Endodermal cell (in vitro differentiated cells): ENCODE measurements around the gene QRICH2. TPM values are rescaled to one million over a fixed set of nuclear protein-coding genes. Genes with fewer than 3 reads are reported as not detected.

ENCODE experiments used
- DNase-seq: peaks from one replicate; pipeline ENCODE4 v3.0.0-alpha.2; 2017
- H3K27ac ChIP-seq: 2 replicates; pipeline ENCODE4 v1.5.1; 2013; ENCODE audit warnings: mild to moderate bottlenecking, low read depth, low read length, moderate library complexity
- H3K27me3 ChIP-seq: 2 replicates; pipeline ENCODE4 v1.6.1; 2013; ENCODE audit warnings: mild to moderate bottlenecking, low read length, moderate library complexity; ENCODE audit not compliant: insufficient read depth, control insufficient read depth, poor library complexity, severe bottlenecking
- H3K36me3 ChIP-seq: 2 replicates; pipeline ENCODE4 v1.7.0; 2013; ENCODE audit warnings: mild to moderate bottlenecking, low read length, moderate library complexity; ENCODE audit not compliant: control insufficient read depth, insufficient read depth
- H3K4me1 ChIP-seq: one replicate; pipeline ENCODE4 v1.7.0; 2013; ENCODE audit warnings: low read length; ENCODE audit not compliant: control insufficient read depth, insufficient read depth
- H3K4me3 ChIP-seq: 2 replicates; pipeline ENCODE4 v1.5.1; 2013; ENCODE audit warnings: mild to moderate bottlenecking, low read length, moderate library complexity
- H3K9ac ChIP-seq: 2 replicates; pipeline ENCODE4 v1.6.1; 2013; ENCODE audit warnings: mild to moderate bottlenecking, low read length, moderate library complexity; ENCODE audit not compliant: poor library complexity, severe bottlenecking; ENCODE audit errors: extremely low read depth
- H3K9me3 ChIP-seq: 2 replicates; pipeline ENCODE4 v1.6.1; 2013; ENCODE audit warnings: mild to moderate bottlenecking, low read length, moderate library complexity; ENCODE audit not compliant: control insufficient read depth
- H3K27ac Mint-ChIP-seq: 2 replicates; pipeline ENCODE4 v1.8.0; 2020; ENCODE audit warnings: mixed read lengths
- H3K27me3 Mint-ChIP-seq: 2 replicates; pipeline ENCODE4 v1.8.0; 2021; ENCODE audit warnings: mild to moderate bottlenecking, mixed read lengths; ENCODE audit not compliant: insufficient read depth
- H3K36me3 Mint-ChIP-seq: 2 replicates; pipeline ENCODE4 v1.8.0; 2020; ENCODE audit warnings: low read depth, mixed read lengths
- H3K4me1 Mint-ChIP-seq: 2 replicates; pipeline ENCODE4 v1.8.0; 2020; ENCODE audit warnings: mixed read lengths
- H3K4me3 Mint-ChIP-seq: 2 replicates; pipeline ENCODE4 v1.8.0; 2020; ENCODE audit warnings: mild to moderate bottlenecking, moderate library complexity, mixed read lengths
- H3K9me3 Mint-ChIP-seq: 2 replicates; pipeline ENCODE4 v1.8.0; 2020; ENCODE audit warnings: mild to moderate bottlenecking, mixed read lengths
- CTCF ChIP-seq: fragments of 200-600 bp; sonication (generic); conservative IDR thresholded peaks from 2 replicates; pipeline ENCODE4 v1.5.0; 2021; ENCODE audit warnings: antibody characterized with exemption, mild to moderate bottlenecking
- WGBS, 2 experiments: methylation state at CpG; one replicate each; pipeline versions ENCODE4 v1.1.5 to v1.1.7; 2013; ENCODE audit warnings: missing lambda C conversion rate in 2 of 2, mixed read lengths in 1 of 2; ENCODE audit not compliant: insufficient coverage in 1 of 2, insufficient read length in 1 of 2; 5-methylcytosine and 5-hydroxymethylcytosine counted together
- total RNA-seq, 2 donors: library from RNA; stranded (reverse); fragmentation: NEBNext Ultra II Directional in 1 of 2; extraction: Animal tissue kit (Norgen Biotek cat#: 25700) in 1 of 2; gene quantifications; 2 replicates in 1 of 2; 3 replicates in 1 of 2; pipeline ENCODE4 v1.2.1, GENCODE V29; 2021

The QRICH2 gene
- total RNA-seq, 2 donors from 2014 or later: 3.5 to 5.0 TPM

- H3K4me3 Mint-ChIP-seq: no peak overlapping the region
- no peak overlapping the region for H3K27ac Mint-ChIP-seq
- TF ChIP-seq CTCF: no peak
- no peak for DNase-seq
- H3K27me3 ChIP-seq: no peaks in the 10 kb centered on the region
- H3K36me3 ChIP-seq: no peaks in the 10 kb centered on the region
- H3K4me1 ChIP-seq: no peaks in the 10 kb centered on the region
- no peaks in the 10 kb centered on the region for H3K27me3 Mint-ChIP-seq
- H3K9me3 ChIP-seq: no peaks in the 10 kb centered on the region
- H3K27ac ChIP-seq: no peak overlapping the region
- H3K9me3 Mint-ChIP-seq: no peaks in the 10 kb centered on the region
- H3K4me1 Mint-ChIP-seq: no peaks in the 10 kb centered on the region
- H3K4me3 ChIP-seq: no peak overlapping the region
- H3K9ac ChIP-seq: no peak overlapping the region
- WGBS, 2 experiments: 91 to 98% methylated on average over 4 of the region's 4 CpGs
- H3K36me3 Mint-ChIP-seq: peaks cover 15% of the 10 kb centered on the region
Measured at GRCh38 chr17:76296186-76296585, 11.9 kb downstream of the QRICH2 start.

- H3K4me3 Mint-ChIP-seq: no peak overlapping the region
- H3K4me1 ChIP-seq: no peaks in the 10 kb centered on the region
- TF ChIP-seq CTCF: no peak
- H3K27me3 ChIP-seq: no peaks in the 10 kb centered on the region
- no peak overlapping the region for H3K27ac ChIP-seq
- 83 to 89% methylated on average over 7 of the region's 7 CpGs for WGBS, 2 experiments
- H3K27me3 Mint-ChIP-seq: no peaks in the 10 kb centered on the region
- no peaks in the 10 kb centered on the region for H3K4me1 Mint-ChIP-seq
- H3K36me3 ChIP-seq: no peaks in the 10 kb centered on the region
- no peak overlapping the region for H3K27ac Mint-ChIP-seq
- H3K9me3 Mint-ChIP-seq: no peaks in the 10 kb centered on the region
- no peaks in the 10 kb centered on the region for H3K9me3 ChIP-seq
- no peak overlapping the region for H3K9ac ChIP-seq
- no peak overlapping the region for H3K4me3 ChIP-seq
- peaks cover 26% of the 10 kb centered on the region for H3K36me3 Mint-ChIP-seq
- DNase-seq: no peak
Measured at GRCh38 chr17:76293106-76293505, 15.0 kb downstream of the QRICH2 start.

- H3K27ac Mint-ChIP-seq: no peak overlapping the region
- no peaks in the 10 kb centered on the region for H3K4me1 Mint-ChIP-seq
- DNase-seq: no peak
- H3K36me3 Mint-ChIP-seq: peaks cover 26% of the 10 kb centered on the region
- no peaks in the 10 kb centered on the region for H3K27me3 Mint-ChIP-seq
- WGBS, 2 experiments: 93 to 98% methylated on average over 4 of the region's 4 CpGs
- H3K9me3 Mint-ChIP-seq: no peaks in the 10 kb centered on the region
- no peak for TF ChIP-seq CTCF
- no peaks in the 10 kb centered on the region for H3K4me1 ChIP-seq
- no peaks in the 10 kb centered on the region for H3K9me3 ChIP-seq
- no peaks in the 10 kb centered on the region for H3K27me3 ChIP-seq
- H3K9ac ChIP-seq: no peak overlapping the region
- no peak overlapping the region for H3K4me3 ChIP-seq
- H3K27ac ChIP-seq: no peak overlapping the region
- H3K36me3 ChIP-seq: no peaks in the 10 kb centered on the region
- no peak overlapping the region for H3K4me3 Mint-ChIP-seq
Measured at GRCh38 chr17:76292567-76292966, 15.5 kb downstream of the QRICH2 start.
